H1 (cell line): ENCODE data around the gene GCH1. TPM values are rescaled to one million over a fixed set of nuclear protein-coding genes. Genes with fewer than 3 reads are reported as not detected.

Experiments used
- BACH1 ChIP-seq: IDR thresholded peaks from 2 replicates; pipeline ENCODE4 v1.6.1; 2012; ENCODE audit warnings: low read length, improper control_type of control experiment
- EP300 ChIP-seq, 2 experiments: IDR thresholded peaks; 1 replicate in 1 of 2; 2 replicates in 1 of 2; pipeline ENCODE4 v1.6.1; 2011 to 2012; ENCODE audit warnings: low read depth in 2 of 2, low read length in 2 of 2, mild to moderate bottlenecking in 2 of 2, borderline replicate concordance in 1 of 2, inconsistent platforms in 1 of 2, moderate library complexity in 1 of 2
- GTF2F1 ChIP-seq: IDR thresholded peaks from 2 replicates; pipeline ENCODE4 v1.6.1; 2012; ENCODE audit warnings: low read depth, low read length, improper control_type of control experiment, borderline replicate concordance
- KDM5A ChIP-seq: fragments of 200-600 bp; IDR thresholded peaks from 2 replicates; pipeline ENCODE4 v1.7.1; 2012; ENCODE audit warnings: mild to moderate bottlenecking, low read length, inconsistent platforms, mixed read lengths
- RFX5 ChIP-seq: IDR thresholded peaks from 2 replicates; pipeline ENCODE4 v1.6.1; 2011; ENCODE audit warnings: low read depth, low read length, improper control_type of control experiment, borderline replicate concordance
- SP4 ChIP-seq: IDR thresholded peaks from 2 replicates; pipeline ENCODE4 v1.6.1; 2012; ENCODE audit warnings: low read length, inconsistent platforms
- TBP ChIP-seq: IDR thresholded peaks from 2 replicates; pipeline ENCODE4 v1.6.1; 2011; ENCODE audit warnings: low read depth, low read length, improper control_type of control experiment
- polyA plus RNA-seq, 7 experiments: library from polyadenylated mRNA; depleted of rRNA in 3 of 7; stranded (reverse) in 5 of 7; unstranded in 2 of 7; fragments of >200 nt in 5 of 7; fragments of 200-250 nt in 2 of 7; gene quantifications; 1 replicate in 5 of 7; 2 replicates in 1 of 7; 4 replicates in 1 of 7; pipeline versions ENCODE4 v1.2.1 to v1.2.3, GENCODE V29; 2011 to 2013; ENCODE audit warnings: missing spikeins in 2 of 7, mixed read lengths in 2 of 7
- total RNA-seq: library from RNA; stranded (reverse); fragmentation: NEBNext Ultra II Directional; extraction: Animal tissue kit (Norgen Biotek cat#: 25700); gene quantifications from 2 replicates; pipeline ENCODE4 v1.2.1, GENCODE V29; 2021

Gene GCH1
- total and polyA plus RNA-seq, 2 of the 8 experiments (the other 6 are each of a cell fraction or from before 2014, with no cell fraction given) = 7.3 to 7.9 TPM

GRCh38 chr14:54902143-54902520 is 494 bp downstream of the GCH1 start (continued):
- no peak for TF ChIP-seq RFX5
- TF ChIP-seq GTF2F1 = no peak
- no peak for TF ChIP-seq KDM5A
- TF ChIP-seq BACH1 = no peak
- TF ChIP-seq SP4 = no peak
- TF ChIP-seq TBP = no peak
- TF ChIP-seq EP300 (IDR thresholded peaks at IDR 0.05; ENCODE audit: borderline replicate concordance in 1 of 2, low read depth in 2 of 2, low read length in 2 of 2) = no peak
